ENCODE measurements around the gene DAP.
"Not testable (repeated sequence)": the region's sequence is repeated elsewhere in the genome, so short reads cannot be mapped to it uniquely, and the experiment has no call there.

The DAP gene

DNA sequence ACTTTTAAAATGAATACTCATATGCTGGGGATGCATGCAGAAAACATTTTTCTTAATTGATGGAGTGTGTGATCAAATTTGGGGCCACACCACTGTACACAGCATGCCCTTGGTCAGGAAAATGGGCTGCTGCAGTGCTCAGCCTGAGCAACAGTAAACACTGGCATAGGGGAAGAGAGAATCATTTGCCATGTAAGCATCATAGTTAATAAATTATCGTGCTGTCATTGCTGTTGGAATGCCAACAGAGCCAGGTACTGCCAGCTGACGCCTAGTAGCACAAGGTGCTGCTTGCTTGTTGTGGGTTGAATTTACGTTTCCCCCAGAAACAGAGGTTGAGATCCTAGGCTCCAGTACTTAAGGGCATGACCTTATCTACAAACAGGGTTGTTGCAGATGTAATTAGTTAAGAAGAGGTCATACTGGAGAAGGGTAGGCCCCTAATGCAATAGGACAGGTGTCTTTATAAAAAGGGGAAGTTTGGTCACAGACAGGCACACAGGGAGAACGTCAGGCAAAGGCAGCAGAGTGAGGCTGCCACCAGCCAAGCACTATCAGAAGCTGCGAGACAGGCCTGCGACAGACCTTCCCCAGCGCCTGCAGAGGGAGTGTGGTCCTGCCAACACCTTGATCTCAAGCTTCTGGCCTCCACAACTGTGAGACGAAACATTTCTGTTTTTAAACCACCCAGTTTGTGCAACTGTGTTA, 25.3 kb downstream of the DAP start:
- DNase-seq (ENCODE audit: insufficient read length, low spot score): no peak

DNA sequence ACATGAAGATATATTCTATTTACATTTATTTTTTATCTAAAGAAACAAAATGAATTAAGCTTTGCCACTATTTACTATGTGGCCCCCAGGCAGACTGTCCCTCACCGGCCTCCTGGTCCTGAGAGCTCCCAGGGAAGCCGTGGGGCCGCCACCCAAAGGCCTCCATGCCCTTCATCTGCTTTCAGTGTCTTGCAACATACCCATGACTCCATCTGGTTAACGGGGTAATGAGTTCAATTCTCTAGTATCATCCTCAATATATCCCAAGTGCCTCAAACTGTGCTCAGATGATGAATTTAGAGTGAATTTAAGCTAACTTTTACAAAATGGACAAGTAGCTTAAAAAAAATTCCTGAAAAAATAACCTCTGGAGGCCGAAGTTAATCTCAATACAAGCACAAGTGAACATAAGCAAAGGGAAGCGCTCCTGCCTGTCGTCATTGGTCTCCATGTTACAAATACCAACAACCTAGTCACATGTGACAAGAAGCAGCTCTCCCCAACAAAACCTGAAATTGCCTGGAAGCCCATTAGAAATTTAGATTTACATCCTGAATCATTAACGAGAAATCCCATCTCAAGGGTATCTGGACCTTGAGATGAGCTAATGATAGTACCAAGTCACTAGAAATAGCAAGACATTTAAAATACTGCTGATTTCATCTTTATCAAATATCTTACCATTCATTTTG, 26.1 kb downstream of the DAP start:
- FAIRE-seq (no peak), DNase-seq (ENCODE audit: insufficient read length, low spot score) (no peak)

More for the DNA sequence above, 25.3 kb downstream of the DAP start:
- peak; percentile 8 for FAIRE-seq

DNA sequence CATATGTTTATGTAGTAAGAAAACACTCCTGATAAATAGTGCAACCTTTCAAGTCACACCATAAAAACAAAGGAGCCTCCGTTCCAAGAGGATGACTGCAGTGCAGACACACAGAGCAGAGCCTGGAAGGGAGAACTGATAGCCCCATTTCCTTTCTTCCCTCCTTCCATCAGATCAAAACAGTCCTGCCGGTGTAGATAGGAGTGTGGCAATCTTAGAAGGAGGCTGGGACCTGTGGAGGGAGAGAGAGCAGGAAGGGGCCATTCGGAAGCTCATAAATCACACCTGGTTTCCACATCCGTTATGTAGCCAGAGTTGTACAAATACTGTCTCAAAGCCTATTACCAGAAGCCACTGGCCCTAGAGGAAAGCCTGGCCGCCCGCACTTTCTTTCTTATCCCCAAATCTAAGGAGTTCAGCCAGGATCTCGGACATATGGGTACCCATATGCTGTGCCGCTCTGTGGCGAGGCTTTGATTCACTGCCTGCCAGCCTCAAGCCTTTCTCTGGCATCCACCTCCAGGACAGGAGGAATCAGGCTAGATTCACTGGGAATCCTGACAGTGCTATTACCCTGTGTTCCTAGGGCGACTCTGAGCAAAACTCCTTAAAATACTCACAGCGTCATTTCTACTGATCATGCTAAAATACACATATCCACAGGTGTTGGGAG, 26.9 kb downstream of the DAP start:
- FAIRE-seq (no peak), DNase-seq (ENCODE audit: insufficient read length, low spot score) (no peak)

DNA sequence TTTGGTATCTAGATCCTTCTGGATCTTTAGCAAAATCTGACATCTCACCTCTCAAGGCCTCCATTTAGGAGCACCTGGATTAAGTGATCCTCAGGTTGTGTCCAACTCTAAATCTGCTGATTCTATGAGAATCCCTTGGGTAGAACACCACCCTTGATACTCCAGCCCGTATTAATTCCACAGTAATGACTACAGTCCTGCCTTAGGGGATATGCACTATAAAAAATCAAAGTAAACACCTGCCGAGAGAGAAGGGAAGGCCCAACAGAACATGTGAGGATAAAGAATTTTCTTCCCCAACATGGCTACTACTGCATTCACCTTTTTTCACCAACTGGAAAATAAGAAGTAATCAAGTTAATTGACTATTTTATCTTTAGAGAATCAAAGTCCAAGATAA, 27.6 kb downstream of the DAP start:
- no peak for DNase-seq (ENCODE audit: insufficient read length, low spot score)
- FAIRE-seq: no peak

DNA sequence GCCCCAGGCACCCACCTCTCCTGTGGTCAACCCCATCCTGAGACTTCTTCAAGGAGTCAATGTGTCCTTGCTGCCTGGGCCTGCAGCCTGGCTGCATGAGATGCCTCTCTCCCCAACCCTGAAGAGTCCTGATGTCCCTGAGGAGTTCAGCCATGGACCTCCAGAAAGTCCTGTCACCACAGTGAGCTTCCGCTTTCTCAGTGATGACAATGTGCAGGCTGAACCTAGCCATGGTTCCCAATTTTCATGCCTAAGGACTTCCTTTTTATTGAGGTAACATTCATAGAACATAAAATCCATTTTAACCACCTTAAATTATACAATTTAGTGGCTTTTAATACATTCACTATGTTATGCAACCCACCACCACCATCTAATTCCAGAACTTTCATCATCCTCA, 29.1 kb downstream of the DAP start:
- no peak for FAIRE-seq
- DNase-seq (ENCODE audit: insufficient read length, low spot score): no peak

DNA sequence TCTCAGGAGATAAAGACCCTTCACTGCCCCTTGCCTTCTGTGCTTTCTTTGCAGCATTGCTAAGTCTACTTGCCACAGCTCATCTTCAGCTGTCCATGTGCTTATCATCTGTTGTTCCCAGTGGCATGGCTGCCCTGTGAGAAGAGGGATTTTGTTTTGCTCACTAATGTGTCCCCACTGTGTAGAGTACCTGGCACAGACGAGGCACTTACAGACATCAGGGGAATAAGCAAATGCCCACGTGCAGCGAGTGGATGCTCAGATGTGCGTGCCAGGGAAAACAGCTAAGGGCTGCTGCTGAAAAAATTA, 31.0 kb downstream of the DAP start:
- DNase-seq (ENCODE audit: insufficient read length, low spot score): no peak
- FAIRE-seq: no peak

DNA sequence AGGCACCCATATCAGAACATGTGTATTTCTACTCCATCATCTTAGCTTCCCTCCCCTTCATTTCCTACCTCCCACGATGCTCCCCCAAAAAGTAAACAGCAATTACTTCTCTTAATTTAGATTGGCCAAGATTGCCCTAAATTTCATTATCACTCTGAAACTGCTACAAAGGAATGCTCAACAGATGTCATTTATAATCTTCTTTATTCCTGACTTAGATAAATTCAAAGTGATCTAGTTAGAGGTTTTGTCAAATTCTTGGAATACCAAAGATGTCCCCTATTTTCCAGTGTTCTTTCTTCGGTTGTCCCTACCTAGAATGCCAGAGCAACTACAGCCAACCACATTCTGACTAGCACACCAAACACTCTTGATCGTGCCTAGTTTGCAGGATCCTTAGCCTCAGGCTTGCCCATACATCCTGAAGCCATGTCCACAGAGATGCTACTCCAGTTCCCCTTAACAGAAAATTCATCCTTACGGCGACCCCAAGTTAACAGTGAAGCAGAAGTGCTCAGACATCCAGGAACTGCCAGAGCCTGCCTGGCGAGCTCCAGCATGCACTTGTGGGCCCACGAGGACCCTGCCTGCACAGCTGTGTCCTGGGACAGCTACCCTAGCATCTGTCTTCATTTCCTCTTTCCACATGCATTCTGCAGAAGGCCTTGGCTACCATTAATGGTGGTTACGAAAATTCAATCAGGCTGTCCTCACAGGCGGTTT, 31.6 kb downstream of the DAP start:
- no peak for DNase-seq (ENCODE audit: insufficient read length, low spot score)
- FAIRE-seq: no peak

DNA sequence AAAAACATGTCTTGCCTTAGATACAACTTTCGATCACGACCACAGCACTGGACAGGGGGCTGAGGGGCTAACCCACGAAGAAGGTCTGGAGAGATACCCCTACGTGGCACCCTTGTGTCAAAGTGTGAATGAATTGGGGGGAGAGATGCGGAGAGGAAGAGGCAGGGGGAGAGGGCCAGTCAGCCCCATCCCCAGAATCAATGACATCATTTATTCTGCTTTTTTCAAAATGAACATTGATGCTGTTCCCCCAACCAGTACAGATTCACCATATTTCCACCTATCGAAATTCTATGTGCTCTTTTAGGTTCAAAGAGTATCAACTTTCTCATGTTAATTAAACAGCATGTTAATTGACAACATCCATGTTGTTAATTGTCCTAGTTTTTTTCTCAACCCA, 32.4 kb downstream of the DAP start:
- no peak for FAIRE-seq
- DNase-seq (ENCODE audit: insufficient read length, low spot score): no peak

DNA sequence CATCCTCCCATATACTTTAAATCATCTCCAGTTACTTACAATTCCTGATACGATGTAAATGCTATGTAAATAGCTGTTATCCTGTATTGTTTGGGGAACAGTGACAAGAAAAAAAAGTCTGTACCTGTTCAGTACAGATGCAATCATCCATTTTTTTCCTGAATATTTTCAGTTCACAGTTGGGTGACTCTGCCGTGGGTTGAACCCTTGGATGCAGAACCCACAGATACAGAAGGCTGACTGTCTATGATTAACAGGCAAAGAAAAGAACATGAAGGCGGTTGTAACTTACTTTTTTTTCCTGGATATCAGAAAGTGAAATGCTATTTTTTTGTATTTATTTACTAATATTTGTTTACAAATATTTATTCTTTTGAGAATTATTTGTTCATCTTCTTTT, 33.2 kb downstream of the DAP start:
- DNase-seq (ENCODE audit: insufficient read length, low spot score) (no peak), FAIRE-seq (no peak)

DNA sequence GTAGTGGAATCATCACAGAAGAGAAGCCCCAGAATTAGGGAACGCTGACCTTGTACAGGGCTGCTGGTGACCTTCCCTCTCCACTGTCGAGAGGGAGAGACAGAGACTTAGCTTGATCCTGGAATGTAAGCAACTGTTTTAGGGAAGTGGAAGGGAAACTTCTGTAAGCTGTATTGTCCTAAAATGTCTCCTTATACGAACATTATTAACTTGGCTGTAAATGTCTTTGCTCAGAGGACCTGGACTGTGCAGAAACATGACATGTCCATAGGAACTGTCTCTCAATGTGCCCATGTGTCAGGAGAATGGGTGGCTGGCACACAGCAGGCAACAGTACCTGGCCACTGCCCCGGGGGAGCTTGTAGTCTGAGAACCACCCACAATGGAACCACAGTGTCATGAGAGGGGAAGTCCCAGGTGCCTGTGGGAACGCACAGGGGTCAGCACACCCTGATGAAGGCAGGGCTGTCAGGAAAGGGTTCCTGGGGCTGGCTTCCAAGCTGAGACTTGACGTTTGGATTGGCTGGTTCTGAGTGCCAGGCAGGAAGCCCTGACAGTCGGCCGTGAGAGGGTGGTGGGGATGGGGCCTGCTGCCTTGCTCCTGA, 34.0 kb downstream of the DAP start:
- FAIRE-seq: no peak

DNA sequence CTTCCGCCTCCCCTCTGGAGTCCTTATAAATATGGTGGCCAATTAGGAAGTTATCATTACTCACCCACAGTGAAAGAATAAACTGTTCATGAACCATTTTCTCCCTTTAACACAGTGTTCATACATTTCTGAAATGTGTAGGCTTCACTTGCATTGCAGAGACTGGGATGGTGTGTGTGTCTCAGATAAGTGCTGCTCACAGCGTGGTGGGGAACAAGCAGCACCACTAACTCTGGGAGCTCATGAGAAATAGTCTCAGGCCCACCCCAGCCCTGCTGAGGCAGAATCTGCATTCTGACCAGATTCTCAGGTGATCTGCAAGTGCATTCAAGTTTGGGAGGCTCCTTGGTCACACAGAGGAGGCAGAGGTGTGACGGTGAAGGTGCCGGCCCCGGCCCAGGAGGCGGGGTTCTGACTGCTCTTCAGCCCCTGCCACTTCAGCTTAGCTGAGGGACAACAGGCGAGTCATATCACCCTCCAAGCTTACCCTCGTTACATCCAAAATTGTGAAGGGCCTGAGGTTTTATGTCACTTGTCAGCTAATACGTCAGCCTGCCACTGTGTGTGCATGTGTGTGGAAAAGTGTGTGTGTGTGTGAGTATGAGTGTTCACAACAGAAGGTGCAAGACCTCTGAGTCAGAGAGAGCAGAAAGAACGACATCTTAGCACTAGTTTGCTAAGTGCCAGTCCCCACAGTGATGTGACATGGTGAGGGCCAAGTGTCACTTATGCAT, 34.7 kb downstream of the DAP start:
- FAIRE-seq (no peak), DNase-seq (ENCODE audit: insufficient read length, low spot score) (no peak)

More for the DNA sequence above, 34.0 kb downstream of the DAP start:
- DNase-seq (ENCODE audit: insufficient read length, low spot score): no peak

DNA sequence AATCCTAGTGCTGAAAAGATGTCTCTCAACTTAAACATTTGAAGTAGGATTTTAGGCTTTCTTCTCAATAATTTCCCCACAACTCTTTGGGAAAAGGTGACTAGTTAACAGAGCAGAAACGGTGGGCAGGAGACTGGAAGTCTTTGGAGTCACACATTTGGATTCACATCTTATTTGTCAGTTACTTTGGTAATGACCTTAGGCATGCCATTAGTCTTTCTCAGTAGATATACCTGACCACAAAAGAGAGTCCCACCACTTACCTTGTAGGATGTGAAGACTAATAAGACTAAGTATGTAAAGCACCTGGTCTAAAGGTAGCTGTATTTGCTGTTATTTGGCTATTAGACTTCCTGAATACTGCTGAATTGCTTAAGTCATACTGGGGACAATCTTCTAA, 35.4 kb downstream of the DAP start:
- no peak for FAIRE-seq
- DNase-seq (ENCODE audit: insufficient read length, low spot score): no peak

DNA sequence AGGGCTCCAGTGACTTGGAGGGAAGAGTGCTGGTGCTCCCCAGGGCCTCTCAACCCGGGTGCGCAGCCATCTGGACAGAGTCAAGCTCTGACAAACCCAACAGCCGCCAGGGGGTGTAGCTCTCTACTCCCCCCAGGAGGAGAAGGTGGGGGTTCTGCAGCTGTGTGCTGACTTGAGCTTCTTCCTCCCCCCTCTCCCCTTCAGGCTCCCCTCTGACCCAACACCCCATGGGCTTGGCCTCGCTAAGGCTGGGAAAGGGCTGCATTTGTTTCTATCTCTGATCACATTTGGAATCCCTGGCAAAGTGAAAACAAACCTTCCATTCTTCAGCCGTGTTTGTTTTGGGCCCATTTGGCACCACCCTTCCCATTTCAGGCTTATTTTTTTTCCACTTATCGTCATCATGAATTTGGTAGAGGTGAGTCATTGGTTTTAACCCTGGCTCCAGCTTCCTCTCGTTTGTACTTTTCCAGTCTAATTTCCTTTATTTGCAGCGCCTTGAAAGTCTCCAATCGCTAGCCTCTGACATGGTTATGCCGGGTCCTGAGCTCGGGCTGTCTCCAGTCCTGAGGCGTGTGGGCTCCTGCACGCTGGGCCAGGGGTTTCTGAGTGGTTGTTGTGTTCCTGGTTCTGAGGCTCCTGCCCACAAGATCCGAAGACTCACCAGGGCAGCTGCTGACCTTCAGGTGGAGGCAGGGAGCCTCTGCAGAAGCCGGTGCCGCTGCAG, 36.1 kb downstream of the DAP start:
- DNase-seq (ENCODE audit: insufficient read length, low spot score) (no peak), FAIRE-seq (no peak)

DNA sequence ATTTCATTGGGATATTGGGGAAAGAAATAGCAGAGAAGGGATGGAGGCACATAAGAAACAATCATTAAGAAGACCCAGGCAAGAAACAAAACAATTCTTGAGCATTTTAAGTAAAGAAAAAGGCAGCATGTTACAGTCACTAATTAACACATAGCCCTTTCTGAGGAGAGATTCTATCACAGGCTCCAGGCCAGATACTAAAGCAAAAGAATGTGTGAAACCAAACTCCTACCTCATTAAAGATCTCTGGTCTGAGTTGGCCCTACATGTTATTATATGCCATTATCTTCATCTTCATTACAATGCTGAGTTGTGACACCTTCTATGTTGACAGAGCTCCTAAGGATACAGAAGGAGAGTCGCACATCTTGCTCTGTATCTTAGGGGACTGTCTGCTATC, 37.5 kb downstream of the DAP start:
- FAIRE-seq (no peak), DNase-seq (ENCODE audit: insufficient read length, low spot score) (no peak)

DNA sequence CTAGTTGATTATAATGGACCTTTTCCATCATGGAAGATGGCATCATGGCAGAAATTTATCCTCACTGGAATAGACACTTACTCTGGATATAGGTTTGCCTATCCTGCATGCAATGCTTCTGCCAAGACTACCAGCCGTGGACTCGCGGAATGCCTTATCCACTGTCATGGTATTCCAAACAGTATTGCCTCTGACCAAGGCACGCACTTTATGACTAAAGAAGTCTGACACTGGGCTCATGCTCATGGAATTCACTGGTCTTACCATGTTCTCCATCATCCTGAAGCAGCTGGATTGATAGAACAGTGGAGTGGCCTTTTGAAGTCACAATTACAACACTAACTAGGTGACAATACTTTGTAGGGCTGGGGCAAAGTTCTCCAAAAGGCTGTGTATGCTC, 40.3 kb downstream of the DAP start:
- not testable (repeated sequence) for FAIRE-seq; DNase-seq (ENCODE audit: insufficient read length, low spot score)

DNA sequence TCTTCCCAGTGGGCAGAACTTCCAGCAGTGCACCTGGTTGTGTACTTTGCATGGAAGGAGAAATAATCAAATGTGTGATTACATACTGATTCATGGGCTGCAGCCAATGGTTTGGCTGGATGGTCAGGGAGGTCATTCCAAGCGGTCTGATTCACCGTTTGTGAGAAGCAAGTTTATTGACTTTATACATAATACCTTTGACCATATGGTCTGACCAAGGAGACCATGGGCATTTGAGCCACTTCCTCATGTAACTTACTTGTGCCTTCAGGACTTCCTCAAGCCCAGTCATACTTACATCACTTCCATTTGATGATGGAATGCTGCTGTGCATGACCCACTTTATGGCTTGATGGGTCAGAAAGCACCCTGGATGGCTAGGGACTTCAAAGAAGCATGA, 41.1 kb downstream of the DAP start:
- no peak for FAIRE-seq

DNA sequence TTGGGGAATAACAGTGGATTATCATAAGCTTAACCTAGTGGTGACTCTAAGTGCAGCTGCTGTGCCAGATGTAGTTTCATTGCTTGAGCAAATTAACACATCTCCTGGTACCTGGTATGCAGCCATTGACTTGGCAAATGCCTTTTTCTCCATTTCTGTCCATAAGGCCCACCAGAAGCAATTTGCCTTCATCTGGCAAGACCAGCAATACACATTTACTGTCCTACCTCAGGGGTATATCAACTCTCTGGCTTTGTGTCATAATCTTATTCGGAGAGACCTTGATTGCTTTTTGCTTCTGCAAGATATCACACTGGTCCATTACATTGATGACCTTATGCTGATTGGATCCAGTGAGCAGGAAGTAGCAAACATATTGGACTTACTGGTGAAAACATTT, 42.4 kb downstream of the DAP start:
- FAIRE-seq; DNase-seq (ENCODE audit: insufficient read length, low spot score): not testable (repeated sequence)

More for the DNA sequence above, 41.1 kb downstream of the DAP start:
- DNase-seq (ENCODE audit: insufficient read length, low spot score): no peak

DNA sequence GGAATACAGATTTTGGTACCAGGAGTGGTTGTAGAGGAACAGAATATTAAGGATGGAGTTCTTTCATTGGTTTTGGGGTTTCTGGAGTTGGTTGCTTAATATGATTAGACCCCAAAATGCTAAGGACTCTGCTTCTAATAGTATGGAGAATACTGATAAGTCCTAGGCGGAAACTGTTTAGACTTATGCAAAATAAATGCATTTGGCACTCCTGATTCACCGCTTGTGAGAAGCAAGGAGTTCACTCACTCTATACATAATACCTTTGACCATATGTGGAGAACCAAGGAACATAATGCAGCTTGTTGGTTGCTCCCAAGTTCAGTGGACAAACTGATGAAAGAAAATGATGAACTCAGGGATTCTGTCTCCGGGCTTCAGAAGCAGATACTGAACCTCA, 44.2 kb downstream of the DAP start:
- not testable (repeated sequence) for DNase-seq (ENCODE audit: insufficient read length, low spot score); FAIRE-seq

DNA sequence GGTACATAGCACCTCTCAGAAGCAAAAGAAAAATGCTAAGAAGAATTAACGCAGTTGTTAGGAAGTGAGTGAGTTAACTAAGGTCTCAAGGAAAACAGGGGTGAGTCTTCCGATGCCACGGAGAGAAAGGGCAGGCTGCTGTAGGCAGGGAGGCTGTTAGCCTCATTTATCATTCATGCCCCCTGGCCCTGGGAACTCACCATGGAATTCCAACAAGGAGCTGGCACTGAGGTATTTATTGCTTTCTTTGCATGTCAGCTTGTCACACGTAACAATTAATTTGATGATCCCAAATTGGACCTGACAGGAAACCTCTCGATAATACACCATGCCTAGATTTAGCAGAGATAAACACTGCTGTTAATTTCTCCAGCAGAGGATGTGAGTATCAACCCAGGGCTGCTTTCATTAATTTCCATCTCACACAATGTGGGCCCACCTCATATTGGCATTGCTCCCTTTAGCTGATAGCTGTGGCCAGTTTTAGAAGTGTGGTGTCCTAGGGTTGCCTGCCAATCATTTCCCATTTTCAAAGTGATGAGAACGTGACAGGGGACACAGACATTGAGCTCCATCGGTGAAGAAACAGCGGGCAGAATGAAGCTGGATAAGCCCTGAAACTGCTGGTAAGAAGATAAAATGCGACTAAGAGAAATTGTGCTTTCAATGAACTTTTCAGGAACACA, 45.3 kb downstream of the DAP start:
- FAIRE-seq: no peak
- DNase-seq (ENCODE audit: insufficient read length, low spot score): no peak
